Measurements from ENCODE around the gene DHX40.
"Not testable (repeated sequence)": the region's sequence is repeated elsewhere in the genome, so short reads cannot be mapped to it uniquely, and the experiment has no call there.

The DHX40 gene

GRCh38 chr17:59565171-59565958 is at the start of gene DHX40:
Gene DHX40, plus strand, starts transcription at chr17:59565610. Its CDS starts 62 bp downstream, at chr17:59565672.
- Mint-ChIP-seq H3K36me3 (peaks cover 10% of the 10 kb centered on the region), H3K4me1 (peaks cover 22% of the 10 kb centered on the region), H3K9me3 (peaks cover 6% of the 10 kb centered on the region), H3K27ac (peak within 1 kb of the TSS; percentile 98), H3K27me3 (peaks cover 8% of the 10 kb centered on the region), H3K4me3 (peak within 1 kb of the TSS; percentile 99)
- peak; percentile 97 for DNase-seq
- CTCF ChIA-PET, result interaction anchor here (1.2 to 1.3 kb wide), 2 partner anchors 43 to 54 kb away, joined by 3 to 4 read pairs; partner anchors contain the start of gene CLTC

- CTCF ChIA-PET, result no interaction called here
Measured at GRCh38 chr17:59516451-59516850, 49.0 kb upstream of the DHX40 start.

GRCh38 chr17:59519132-59519531 is 46.3 kb upstream of the DHX40 start:
- Mint-ChIP-seq H3K27ac (no peak overlapping the region), H3K27me3 (peaks cover 25% of the 10 kb centered on the region), H3K4me1 (peaks cover 4% of the 10 kb centered on the region), H3K9me3 (no peaks in the 10 kb centered on the region), H3K36me3 (no peaks in the 10 kb centered on the region), H3K4me3 (no peak overlapping the region)
- CTCF ChIA-PET, result interaction anchor here (0.7 to 0.8 kb wide), 3 partner anchors 10 to 519 kb away, joined by 3 to 4 read pairs (median 3); no protein-coding TSS in a partner anchor
- no peak for DNase-seq

More at GRCh38 chr17:59516451-59516850, 49.0 kb upstream of the DHX40 start:
- H3K4me3 Mint-ChIP-seq, result no peak overlapping the region
- DNase-seq, result no peak
- H3K9me3 Mint-ChIP-seq, result no peaks in the 10 kb centered on the region
- no peak overlapping the region for H3K27ac Mint-ChIP-seq
- H3K36me3 Mint-ChIP-seq, result no peaks in the 10 kb centered on the region
- H3K4me1 Mint-ChIP-seq, result peaks cover 2% of the 10 kb centered on the region
- H3K27me3 Mint-ChIP-seq, result peaks cover 16% of the 10 kb centered on the region

- Mint-ChIP-seq H3K27ac (no peak overlapping the region), H3K4me1 (peaks cover 4% of the 10 kb centered on the region), H3K9me3 (no peaks in the 10 kb centered on the region), H3K4me3 (no peak overlapping the region), H3K27me3 (peaks cover 25% of the 10 kb centered on the region), H3K36me3 (no peaks in the 10 kb centered on the region)
- DNase-seq, result no peak
- CTCF ChIA-PET, result no interaction called here
Measured at GRCh38 chr17:59520251-59520650, 45.2 kb upstream of the DHX40 start.

- Mint-ChIP-seq H3K36me3 (no peaks in the 10 kb centered on the region), H3K27ac (no peak overlapping the region), H3K27me3 (peaks cover 33% of the 10 kb centered on the region), H3K9me3 (no peaks in the 10 kb centered on the region), H3K4me3 (no peak overlapping the region), H3K4me1 (peaks cover 4% of the 10 kb centered on the region)
- CTCF ChIA-PET, result interaction anchor here (0.8 to 2.2 kb wide), 12 partner anchors 17 to 338 kb away, joined by 3 to 10 read pairs (median 4); partner anchors contain the start of gene DHX40
- DNase-seq, result peak; percentile 73
Measured at GRCh38 chr17:59521465-59522126, 43.8 kb upstream of the DHX40 start.

GRCh38 chr17:59524930-59525329 is 40.5 kb upstream of the DHX40 start:
- H3K36me3 Mint-ChIP-seq, H3K27ac Mint-ChIP-seq, DNase-seq, CTCF ChIA-PET, H3K4me1 Mint-ChIP-seq, H3K4me3 Mint-ChIP-seq, H3K9me3 Mint-ChIP-seq: not testable (repeated sequence)
- H3K27me3 Mint-ChIP-seq, result peaks cover 46% of the 10 kb centered on the region

GRCh38 chr17:59525668-59526067 is 39.7 kb upstream of the DHX40 start:
- Mint-ChIP-seq H3K36me3 (no peaks in the 10 kb centered on the region), H3K9me3 (no peaks in the 10 kb centered on the region), H3K27ac (no peak overlapping the region), H3K27me3 (peaks cover 49% of the 10 kb centered on the region), H3K4me3 (no peak overlapping the region), H3K4me1 (peaks cover 4% of the 10 kb centered on the region)
- CTCF ChIA-PET, result no interaction called here
- DNase-seq, result no peak

- H3K9me3 Mint-ChIP-seq, result no peaks in the 10 kb centered on the region
- CTCF ChIA-PET, result interaction anchor here (0.5 kb wide), 1 partner anchor 109 kb away, joined by 3 read pairs; no protein-coding TSS in a partner anchor
Measured at GRCh38 chr17:59526451-59526850, 39.0 kb upstream of the DHX40 start.

GRCh38 chr17:59527325-59527917 is 38.0 kb upstream of the DHX40 start:
- no peak for DNase-seq
- H3K27ac Mint-ChIP-seq, result no peak overlapping the region
- no peaks in the 10 kb centered on the region for H3K9me3 Mint-ChIP-seq
- no peak overlapping the region for H3K4me3 Mint-ChIP-seq
- H3K27me3 Mint-ChIP-seq, result peaks cover 50% of the 10 kb centered on the region
- H3K4me1 Mint-ChIP-seq, result no peaks in the 10 kb centered on the region
- CTCF ChIA-PET, result no interaction called here
- H3K36me3 Mint-ChIP-seq, result no peaks in the 10 kb centered on the region

More at GRCh38 chr17:59526451-59526850, 39.0 kb upstream of the DHX40 start:
- DNase-seq, result no peak
- no peaks in the 10 kb centered on the region for H3K36me3 Mint-ChIP-seq
- H3K4me3 Mint-ChIP-seq, result no peak overlapping the region
- peaks cover 2% of the 10 kb centered on the region for H3K4me1 Mint-ChIP-seq
- H3K27me3 Mint-ChIP-seq, result peaks cover 48% of the 10 kb centered on the region
- no peak overlapping the region for H3K27ac Mint-ChIP-seq

- DNase-seq, result no peak
- Mint-ChIP-seq H3K36me3 (no peaks in the 10 kb centered on the region), H3K4me1 (no peaks in the 10 kb centered on the region), H3K27me3 (peaks cover 50% of the 10 kb centered on the region), H3K9me3 (no peaks in the 10 kb centered on the region), H3K27ac (no peak overlapping the region), H3K4me3 (no peak overlapping the region)
- CTCF ChIA-PET, result no interaction called here
Measured at GRCh38 chr17:59527931-59528330, 37.5 kb upstream of the DHX40 start.

GRCh38 chr17:59530531-59530930 is 34.9 kb upstream of the DHX40 start:
- no peak for DNase-seq
- Mint-ChIP-seq H3K4me3 (no peak overlapping the region), H3K27ac (no peak overlapping the region), H3K27me3 (peaks cover 46% of the 10 kb centered on the region), H3K9me3 (no peaks in the 10 kb centered on the region), H3K36me3 (no peaks in the 10 kb centered on the region), H3K4me1 (no peaks in the 10 kb centered on the region)
- CTCF ChIA-PET, result interaction anchor here (0.6 kb wide), 1 partner anchor 220 kb away, joined by 3 read pairs; no protein-coding TSS in a partner anchor

GRCh38 chr17:59533694-59534093 is 31.7 kb upstream of the DHX40 start:
- Mint-ChIP-seq H3K4me1 (no peaks in the 10 kb centered on the region), H3K4me3 (no peak overlapping the region), H3K9me3 (no peaks in the 10 kb centered on the region), H3K27ac (no peak overlapping the region), H3K27me3 (peaks cover 35% of the 10 kb centered on the region), H3K36me3 (no peaks in the 10 kb centered on the region)
- CTCF ChIA-PET, result no interaction called here
- DNase-seq, result no peak

GRCh38 chr17:59534583-59534982 is 30.8 kb upstream of the DHX40 start:
- no peak for DNase-seq
- CTCF ChIA-PET, result no interaction called here
- no peaks in the 10 kb centered on the region for H3K4me1 Mint-ChIP-seq
- H3K4me3 Mint-ChIP-seq, result no peak overlapping the region
- H3K9me3 Mint-ChIP-seq, result no peaks in the 10 kb centered on the region
- H3K36me3 Mint-ChIP-seq, result no peaks in the 10 kb centered on the region
- H3K27ac Mint-ChIP-seq, result no peak overlapping the region
- H3K27me3 Mint-ChIP-seq, result peaks cover 31% of the 10 kb centered on the region

- peaks cover 30% of the 10 kb centered on the region for H3K27me3 Mint-ChIP-seq
- H3K36me3 Mint-ChIP-seq, result no peaks in the 10 kb centered on the region
- no peak overlapping the region for H3K27ac Mint-ChIP-seq
- H3K4me3 Mint-ChIP-seq, result no peak overlapping the region
- H3K9me3 Mint-ChIP-seq, result no peaks in the 10 kb centered on the region
- no peak for DNase-seq
- H3K4me1 Mint-ChIP-seq, result no peaks in the 10 kb centered on the region
- CTCF ChIA-PET, result interaction anchor here (1.0 kb wide), 1 partner anchor 17 kb away, joined by 3 read pairs; no protein-coding TSS in a partner anchor
Measured at GRCh38 chr17:59538195-59538909, 27.1 kb upstream of the DHX40 start.
